Measurements from ENCODE around the gene PEX11G.
A peak's percentile ranks its signal among the peaks of the same experiment; 100 is the strongest.

The PEX11G gene

GRCh38 chr19:7500811-7501450 is 12.1 kb upstream of the PEX11G start:
- peak; percentile 79 for DNase-seq (ENCODE audit: low spot score)

- DNase-seq (ENCODE audit: low spot score) = peak; percentile 51
Observed at GRCh38 chr19:7497292-7497691, 8.5 kb upstream of the PEX11G start.

GRCh38 chr19:7494416-7495098 is 5.7 kb upstream of the PEX11G start:
- peak; percentile 72 for DNase-seq (ENCODE audit: low spot score)

GRCh38 chr19:7492558-7492957 is 3.7 kb upstream of the PEX11G start:
- DNase-seq (ENCODE audit: low spot score) = no peak

- DNase-seq (ENCODE audit: low spot score) = no peak
Observed at GRCh38 chr19:7492142-7492541, 3.3 kb upstream of the PEX11G start.

GRCh38 chr19:7489609-7490044 is 792 bp upstream of the PEX11G start:
- DNase-seq (ENCODE audit: low spot score) = no peak

- no peak for DNase-seq (ENCODE audit: low spot score)
Observed at GRCh38 chr19:7486923-7487322, 1.9 kb downstream of the PEX11G start.

- no peak for DNase-seq (ENCODE audit: low spot score)
Observed at GRCh38 chr19:7483720-7484201, 5.1 kb downstream of the PEX11G start.

GRCh38 chr19:7482584-7483439 is 6.0 kb downstream of the PEX11G start:
- peak; percentile 23 for DNase-seq (ENCODE audit: low spot score)

- no peak for DNase-seq (ENCODE audit: low spot score)
Observed at GRCh38 chr19:7480970-7481255, 7.9 kb downstream of the PEX11G start.

- no peak for DNase-seq (ENCODE audit: low spot score)
Observed at GRCh38 chr19:7480222-7480969, 8.4 kb downstream of the PEX11G start.

- no peak for DNase-seq (ENCODE audit: low spot score)
Observed at GRCh38 chr19:7478843-7479227, 10.0 kb downstream of the PEX11G start.

- no peak for DNase-seq (ENCODE audit: low spot score)
Observed at GRCh38 chr19:7478173-7478842, 10.5 kb downstream of the PEX11G start.

- DNase-seq (ENCODE audit: low spot score) = no peak
Observed at GRCh38 chr19:7477758-7478157, 11.1 kb downstream of the PEX11G start.

GRCh38 chr19:7476777-7477494 is 11.9 kb downstream of the PEX11G start:
- DNase-seq (ENCODE audit: low spot score) = no peak

- no peak for DNase-seq (ENCODE audit: low spot score)
Observed at GRCh38 chr19:7476241-7476640, 12.6 kb downstream of the PEX11G start.

- no peak for DNase-seq (ENCODE audit: low spot score)
Observed at GRCh38 chr19:7475665-7476064, 13.2 kb downstream of the PEX11G start.

GRCh38 chr19:7471696-7472615 is 16.9 kb downstream of the PEX11G start:
- DNase-seq (ENCODE audit: low spot score) = no peak

- no peak for DNase-seq (ENCODE audit: low spot score)
Observed at GRCh38 chr19:7470540-7471305, 18.1 kb downstream of the PEX11G start.

Data from SK-N-DZ (cell line).